Subcutaneous abdominal adipose tissue (tissue), 5 donors: ENCODE data around the gene MS4A18.
"Not testable (repeated sequence)": the region's sequence is repeated elsewhere in the genome, so short reads cannot be mapped to it uniquely, and the experiment has no call there.

Experiments
- H3K27ac ChIP-seq: one replicate; pipeline ENCODE4 v1.7.0; 2013; ENCODE audit warnings: low read depth, mild to moderate bottlenecking, inconsistent platforms, low read length, moderate library complexity
- H3K27me3 ChIP-seq, 5 donors: one replicate each; pipeline ENCODE4 v1.7.0; 2013; ENCODE audit warnings: low read length in 5 of 5, inconsistent platforms in 1 of 5; ENCODE audit not compliant: control insufficient read depth in 5 of 5, insufficient read depth in 4 of 5
- H3K36me3 ChIP-seq, 5 donors: one replicate each; pipeline ENCODE4 v1.7.0; 2013; ENCODE audit warnings: low read length in 5 of 5; ENCODE audit not compliant: control insufficient read depth in 5 of 5, insufficient read depth in 5 of 5
- H3K4me1 ChIP-seq, 5 donors: one replicate each; pipeline ENCODE4 v1.7.0; 2013; ENCODE audit warnings: low read length in 5 of 5, mild to moderate bottlenecking in 3 of 5, moderate library complexity in 1 of 5; ENCODE audit not compliant: control insufficient read depth in 5 of 5, insufficient read depth in 5 of 5
- H3K4me3 ChIP-seq, 5 donors: one replicate each; pipeline ENCODE4 v1.7.0; 2013; ENCODE audit warnings: low read length in 5 of 5, low read depth in 1 of 5
- H3K9ac ChIP-seq, 5 donors: one replicate each; pipeline ENCODE4 v1.7.0; 2013; ENCODE audit warnings: low read length in 5 of 5, mild to moderate bottlenecking in 4 of 5, moderate library complexity in 3 of 5
- H3K9me3 ChIP-seq, 5 donors: one replicate each; pipeline ENCODE4 v1.7.0; 2013; ENCODE audit warnings: low read length in 5 of 5; ENCODE audit not compliant: control insufficient read depth in 5 of 5
- donor health status: healthy.
- donor health status: healthy.
- donor health status: healthy.
- donor health status: healthy.
- donor health status: healthy.

The MS4A18 gene

DNA sequence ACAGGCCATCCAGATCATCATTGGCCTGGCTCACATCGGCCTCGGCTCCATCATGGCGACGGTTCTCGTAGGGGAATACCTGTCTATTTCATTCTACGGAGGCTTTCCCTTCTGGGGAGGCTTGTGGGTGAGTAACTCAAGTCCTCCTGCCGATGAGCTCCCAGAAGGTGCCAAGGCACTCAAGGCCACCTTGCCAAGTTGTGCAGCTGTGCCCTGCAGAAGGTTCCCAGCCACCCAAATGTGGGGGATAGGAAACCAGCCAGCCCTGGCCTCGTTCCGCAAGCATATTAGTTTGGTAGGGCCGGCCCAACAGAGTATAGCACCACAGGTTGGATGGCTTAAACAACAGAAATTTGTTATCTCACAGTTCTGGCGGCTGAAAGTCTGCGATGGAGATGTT is 21.1 kb upstream of the MS4A18 start:
- H3K36me3 ChIP-seq: no peaks in the 10 kb centered on the region
- no peak overlapping the region for H3K9ac ChIP-seq
- H3K9me3 ChIP-seq: no peaks in the 10 kb centered on the region
- peaks cover 0 to 3% (median 0%) of the 10 kb centered on the region in 5 donors for H3K27me3 ChIP-seq
- H3K4me1 ChIP-seq: no peaks in the 10 kb centered on the region
- no peak overlapping the region for H3K4me3 ChIP-seq
- no peak overlapping the region for H3K27ac ChIP-seq

DNA sequence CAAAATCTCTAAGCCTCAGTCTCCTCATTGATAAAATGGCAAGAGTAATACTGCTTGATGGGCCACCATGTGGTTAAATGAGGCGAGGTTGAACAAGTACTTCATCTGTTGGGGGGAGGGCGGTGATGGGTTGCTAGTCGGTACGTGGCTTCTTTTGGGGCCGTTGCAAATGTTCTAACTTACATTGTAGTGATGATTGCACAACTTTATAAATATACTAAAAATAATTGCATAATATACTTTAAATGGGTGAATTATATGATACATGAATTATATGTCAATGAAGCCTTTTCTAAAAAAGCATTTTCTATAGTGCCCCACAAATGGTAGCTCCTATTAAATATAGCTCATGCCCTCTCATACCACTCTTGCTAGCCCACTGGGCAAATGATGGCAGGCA is 18.6 kb upstream of the MS4A18 start:
- no peaks in the 10 kb centered on the region for H3K36me3 ChIP-seq
- H3K4me1 ChIP-seq: peaks cover 0 to 3% (median 0%) of the 10 kb centered on the region in 5 donors
- no peaks in the 10 kb centered on the region for H3K9me3 ChIP-seq
- no peak overlapping the region for H3K27ac ChIP-seq
- no peak overlapping the region for H3K9ac ChIP-seq
- H3K27me3 ChIP-seq: peaks cover 0 to 2% (median 0%) of the 10 kb centered on the region in 5 donors
- H3K4me3 ChIP-seq: no peak overlapping the region

DNA sequence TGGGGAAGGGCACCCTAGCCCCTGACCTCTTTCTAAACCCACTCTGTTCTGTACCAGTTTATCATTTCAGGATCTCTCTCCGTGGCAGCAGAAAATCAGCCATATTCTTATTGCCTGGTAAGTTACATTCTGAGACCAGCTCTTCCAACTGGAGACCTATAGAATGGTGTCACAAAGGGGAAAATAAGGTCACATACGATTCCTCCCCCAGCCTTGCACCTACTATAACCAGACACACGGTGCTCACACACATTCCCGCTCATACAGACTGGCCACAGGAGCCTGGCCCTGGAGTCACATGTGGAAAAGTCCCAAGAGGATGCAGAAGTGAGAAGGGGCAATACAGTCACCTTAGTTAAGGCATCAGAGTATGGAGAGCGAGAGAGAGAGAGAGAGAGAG is 17.6 kb upstream of the MS4A18 start:
- H3K4me1 ChIP-seq: peaks cover 0 to 3% (median 0%) of the 10 kb centered on the region in 5 donors
- H3K27me3 ChIP-seq: no peaks in the 10 kb centered on the region
- no peaks in the 10 kb centered on the region for H3K9me3 ChIP-seq
- no peaks in the 10 kb centered on the region for H3K36me3 ChIP-seq
- H3K4me3 ChIP-seq: no peak overlapping the region
- H3K9ac ChIP-seq: no peak overlapping the region
- H3K27ac ChIP-seq: no peak overlapping the region

- Histone ChIP-seq H3K27ac (no peak overlapping the region), H3K4me3 (no peak overlapping the region), H3K9ac (no peak overlapping the region), H3K4me1 (peaks cover 0 to 3% (median 0%) of the 10 kb centered on the region in 5 donors), H3K9me3 (no peaks in the 10 kb centered on the region), H3K27me3 (no peaks in the 10 kb centered on the region), H3K36me3 (no peaks in the 10 kb centered on the region)
Measured at GRCh38 chr11:60710482-60710881, 14.0 kb upstream of the MS4A18 start.

GRCh38 chr11:60711276-60711675 is 13.2 kb upstream of the MS4A18 start:
- no peaks in the 10 kb centered on the region for H3K27me3 ChIP-seq

DNA sequence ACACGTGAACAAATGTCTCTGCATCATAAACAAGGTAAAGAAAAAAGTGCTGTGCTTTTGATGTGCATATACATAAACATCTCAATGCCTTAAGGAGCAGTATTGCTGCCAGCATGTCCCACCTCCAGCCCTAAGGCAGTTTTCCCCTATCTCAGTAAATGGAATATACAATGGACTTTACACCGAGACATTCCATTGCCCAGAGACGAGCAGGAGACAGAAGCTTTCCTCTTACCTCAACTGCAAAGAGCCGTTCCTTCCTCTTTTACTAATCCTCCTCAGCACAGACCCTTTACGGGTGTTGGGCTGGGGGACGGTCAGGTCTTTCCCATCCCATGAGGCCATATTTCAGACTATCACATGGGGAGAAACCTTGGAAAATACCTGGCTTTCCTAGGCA is 11.1 kb upstream of the MS4A18 start:
- not testable (repeated sequence) for H3K27me3 ChIP-seq, H3K36me3 ChIP-seq, H3K27ac ChIP-seq, H3K4me3 ChIP-seq, H3K4me1 ChIP-seq, H3K9me3 ChIP-seq, H3K9ac ChIP-seq

More at GRCh38 chr11:60711276-60711675, 13.2 kb upstream of the MS4A18 start:
- H3K9me3 ChIP-seq: no peaks in the 10 kb centered on the region
- H3K27ac ChIP-seq: no peak overlapping the region
- no peaks in the 10 kb centered on the region for H3K36me3 ChIP-seq
- H3K4me3 ChIP-seq: no peak overlapping the region
- peaks cover 0 to 3% (median 0%) of the 10 kb centered on the region in 5 donors for H3K4me1 ChIP-seq
- H3K9ac ChIP-seq: no peak overlapping the region

- Histone ChIP-seq H3K27ac (no peak overlapping the region), H3K4me3 (no peak overlapping the region), H3K9me3 (peaks cover 0 to 11% (median 4%) of the 10 kb centered on the region in 5 donors), H3K27me3 (no peaks in the 10 kb centered on the region), H3K36me3 (no peaks in the 10 kb centered on the region), H3K4me1 (no peaks in the 10 kb centered on the region), H3K9ac (no peak overlapping the region)
Measured at GRCh38 chr11:60717956-60718355, 6.6 kb upstream of the MS4A18 start.

DNA sequence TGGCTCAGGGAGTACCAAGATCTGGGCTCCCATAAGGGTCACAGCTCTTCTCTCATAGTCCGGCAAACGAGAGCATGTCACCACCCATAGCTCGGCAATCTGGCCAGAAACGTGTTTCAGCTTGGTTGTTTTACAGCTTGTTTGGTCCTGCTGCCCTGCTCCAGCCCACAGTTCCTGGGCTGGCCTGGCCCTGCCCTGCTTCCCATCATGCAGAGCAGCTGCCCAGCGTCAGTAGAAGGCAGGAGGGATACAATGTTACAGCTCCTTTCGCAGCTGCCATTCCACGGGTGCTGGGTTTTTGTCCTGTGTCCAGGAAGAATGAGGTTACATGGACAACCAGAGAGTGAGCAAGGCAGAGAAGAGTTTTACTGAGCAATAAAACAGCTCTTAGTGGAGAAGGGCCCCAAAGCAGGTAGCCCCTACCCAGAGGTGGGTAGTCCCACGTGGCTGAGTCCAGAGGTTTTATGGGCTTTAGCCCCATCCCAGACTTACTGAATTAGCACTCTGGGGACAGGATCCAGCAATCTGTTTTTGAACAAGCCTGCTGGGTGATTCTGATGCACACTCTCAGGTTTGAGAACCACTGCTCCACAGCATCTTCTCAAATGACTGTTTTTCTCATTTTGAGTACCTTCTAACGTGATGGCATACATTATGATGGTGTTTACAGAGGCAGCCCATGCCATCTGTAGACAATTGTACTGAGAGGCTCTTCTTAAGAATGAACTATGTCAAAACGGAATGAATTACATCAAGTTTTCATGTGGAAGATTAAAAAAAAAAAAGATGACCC is 5.8 kb upstream of the MS4A18 start:
- Histone ChIP-seq H3K36me3 (no peaks in the 10 kb centered on the region), H3K27me3 (no peaks in the 10 kb centered on the region), H3K4me3 (no peak overlapping the region), H3K9me3 (peaks cover 0 to 11% (median 4%) of the 10 kb centered on the region in 5 donors), H3K27ac (no peak overlapping the region), H3K4me1 (no peaks in the 10 kb centered on the region), H3K9ac (no peak overlapping the region)

GRCh38 chr11:60719391-60719790 is 5.1 kb upstream of the MS4A18 start:
- no peak overlapping the region for H3K9ac ChIP-seq
- H3K9me3 ChIP-seq: peaks cover 0 to 11% (median 4%) of the 10 kb centered on the region in 5 donors
- H3K27me3 ChIP-seq: no peaks in the 10 kb centered on the region
- H3K4me3 ChIP-seq: no peak overlapping the region
- H3K4me1 ChIP-seq: no peaks in the 10 kb centered on the region
- H3K36me3 ChIP-seq: no peaks in the 10 kb centered on the region
- no peak overlapping the region for H3K27ac ChIP-seq

DNA sequence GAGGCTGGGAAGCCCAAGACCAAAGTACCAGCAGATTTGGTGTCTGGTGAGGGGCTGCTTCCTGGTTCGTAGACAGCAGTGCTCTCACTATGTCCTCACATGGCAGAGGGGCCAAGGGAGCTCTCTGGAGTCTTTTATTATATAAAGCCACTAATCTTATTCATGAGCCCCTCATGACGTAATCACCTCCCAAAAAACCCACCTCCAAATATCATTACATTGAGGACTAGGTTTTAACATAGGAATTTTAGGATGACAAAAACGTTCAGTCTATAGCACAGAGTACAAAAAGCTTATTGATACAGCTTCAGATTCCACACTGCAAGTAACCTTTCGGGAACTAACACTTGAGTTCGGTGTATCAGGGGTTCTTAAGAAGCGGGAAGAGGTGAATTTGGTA is 4.1 kb upstream of the MS4A18 start:
- H3K27ac ChIP-seq: no peak overlapping the region
- H3K36me3 ChIP-seq: no peaks in the 10 kb centered on the region
- no peak overlapping the region for H3K9ac ChIP-seq
- H3K9me3 ChIP-seq: peaks cover 0 to 11% (median 4%) of the 10 kb centered on the region in 5 donors
- H3K27me3 ChIP-seq: no peaks in the 10 kb centered on the region
- H3K4me3 ChIP-seq: no peak overlapping the region
- no peaks in the 10 kb centered on the region for H3K4me1 ChIP-seq
